NCI-H69 (cell line): Measurements from ENCODE around the gene SCCPDH.
"Not testable (repeated sequence)": the region's sequence is repeated elsewhere in the genome, so short reads cannot be mapped to it uniquely, and the experiment has no call there.

Source experiments
- DNase-seq: peaks from one replicate; lab custom pipeline; 2025; lab: John Stamatoyannopoulos, UW

Gene SCCPDH

DNA sequence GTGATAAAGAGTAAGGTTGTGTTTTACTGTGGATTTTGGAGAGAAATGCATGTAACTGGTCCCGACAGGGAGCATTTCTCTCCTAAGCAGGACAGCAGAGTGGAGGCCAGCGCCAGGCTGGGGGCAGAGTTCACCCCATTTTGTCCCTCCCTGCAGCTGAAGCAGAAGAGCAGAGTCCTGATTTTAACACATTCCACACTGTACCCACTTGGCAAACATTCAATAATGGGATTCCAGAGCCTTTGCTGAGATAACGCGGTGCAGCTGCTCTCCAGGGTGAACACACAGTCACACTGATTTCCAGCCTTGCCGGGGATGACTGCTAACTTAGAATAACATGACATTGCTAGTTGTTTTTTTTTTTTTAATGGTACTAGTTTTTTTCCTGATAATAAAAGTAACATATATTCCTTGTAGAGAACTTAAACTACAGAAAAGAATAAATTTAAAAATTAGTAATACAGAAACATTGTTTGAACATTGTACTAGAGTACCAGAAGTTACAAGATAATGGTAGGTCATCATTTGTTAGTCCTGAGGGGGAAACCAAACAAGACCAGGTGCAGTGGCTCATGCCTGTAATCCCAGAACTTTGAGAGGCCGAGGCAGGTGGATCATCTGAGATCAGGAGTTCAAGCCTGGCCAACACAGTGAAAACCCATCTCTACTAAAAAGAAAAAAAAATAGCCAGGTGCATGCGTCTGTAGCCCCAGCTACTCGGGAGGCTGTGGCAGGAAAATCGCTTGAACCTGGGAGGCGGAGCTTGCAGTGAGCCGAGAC lies 77.2 kb downstream of the SCCPDH start:
- no peak for DNase-seq

DNA sequence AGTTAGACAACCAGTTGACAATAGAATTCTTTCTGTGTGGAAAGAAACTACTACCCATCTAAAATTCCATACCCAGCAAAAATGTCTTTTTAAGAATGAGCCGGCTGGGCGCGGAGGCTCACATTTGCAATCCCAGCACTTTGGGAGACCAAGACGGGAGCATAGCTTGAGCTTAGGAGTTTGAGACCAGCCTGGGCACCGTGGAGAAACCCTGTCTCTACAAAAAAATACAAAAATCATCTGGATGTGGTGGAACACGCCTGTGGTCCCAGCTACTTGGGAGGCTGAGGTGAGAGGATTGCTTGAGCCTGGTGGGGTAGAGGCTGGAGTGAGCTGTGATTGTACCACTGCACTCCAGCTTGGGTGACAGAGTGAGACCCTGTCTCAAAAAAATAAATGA lies 79.2 kb downstream of the SCCPDH start:
- no peak for DNase-seq

DNA sequence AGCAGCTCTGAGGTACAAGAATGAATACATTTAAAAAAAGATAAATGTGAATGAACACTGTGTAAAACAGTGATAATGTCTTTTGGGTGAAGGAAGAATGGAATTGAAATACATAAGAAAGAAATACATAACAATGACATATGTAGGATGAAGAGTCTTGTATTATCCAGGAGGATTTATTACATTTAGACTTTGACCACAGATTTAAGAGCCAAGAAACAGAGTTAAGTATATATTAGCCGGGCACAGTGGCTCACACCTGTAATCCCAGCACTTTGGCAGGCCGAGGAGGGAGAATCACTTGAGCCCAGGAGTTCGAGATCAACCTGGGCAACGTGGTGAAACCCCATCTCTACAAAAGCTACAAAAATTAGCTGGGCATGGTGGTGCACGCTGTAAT lies 79.7 kb downstream of the SCCPDH start:
- no peak for DNase-seq

DNA sequence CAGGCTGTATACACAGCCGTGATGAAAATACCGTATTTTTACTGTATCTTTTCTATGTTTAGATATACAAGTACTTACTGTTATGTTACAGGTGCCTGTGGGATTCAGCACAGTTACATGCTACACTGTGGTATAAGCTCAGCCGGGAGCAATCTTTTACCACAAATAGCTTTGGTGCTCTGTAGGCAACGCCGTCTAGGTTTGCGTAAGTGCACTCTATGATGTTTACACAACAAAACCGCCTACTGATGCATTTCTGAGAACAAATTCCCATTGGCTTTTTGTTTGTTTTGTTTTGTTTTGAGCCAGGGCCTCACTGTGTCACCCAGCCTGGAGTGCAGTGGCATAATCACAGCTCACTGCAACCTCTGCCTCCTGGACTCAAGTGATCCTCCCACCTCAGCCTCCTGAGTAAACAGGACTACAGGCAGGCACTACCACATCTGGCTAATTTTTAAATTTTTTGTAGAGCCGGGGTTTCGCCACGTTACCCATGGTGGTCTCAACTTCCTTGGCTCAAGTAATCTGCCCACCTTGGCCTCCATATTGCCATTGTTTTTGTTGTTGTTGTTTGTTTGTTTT lies 81.0 kb downstream of the SCCPDH start:
- DNase-seq: no peak

DNA sequence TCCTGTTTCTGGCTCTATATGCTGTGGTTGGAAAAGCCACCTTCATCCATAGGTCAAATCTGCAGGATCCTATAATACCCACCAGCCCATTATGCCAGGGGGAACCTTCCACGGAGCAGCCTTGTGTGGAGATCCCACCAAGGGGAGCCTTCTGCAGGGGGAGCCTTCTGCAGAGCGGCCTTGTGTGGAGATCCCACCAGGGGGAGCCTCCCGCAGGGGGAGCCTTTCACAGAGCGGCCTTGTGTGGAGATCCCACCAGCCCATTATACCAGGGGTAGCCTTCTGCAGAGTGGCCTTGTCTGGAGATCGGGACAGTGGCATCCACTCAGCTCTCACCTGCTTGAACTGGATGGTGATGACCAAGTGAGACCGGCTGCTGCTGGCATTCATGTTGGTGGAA lies 85.3 kb downstream of the SCCPDH start:
- no peak for DNase-seq

DNA sequence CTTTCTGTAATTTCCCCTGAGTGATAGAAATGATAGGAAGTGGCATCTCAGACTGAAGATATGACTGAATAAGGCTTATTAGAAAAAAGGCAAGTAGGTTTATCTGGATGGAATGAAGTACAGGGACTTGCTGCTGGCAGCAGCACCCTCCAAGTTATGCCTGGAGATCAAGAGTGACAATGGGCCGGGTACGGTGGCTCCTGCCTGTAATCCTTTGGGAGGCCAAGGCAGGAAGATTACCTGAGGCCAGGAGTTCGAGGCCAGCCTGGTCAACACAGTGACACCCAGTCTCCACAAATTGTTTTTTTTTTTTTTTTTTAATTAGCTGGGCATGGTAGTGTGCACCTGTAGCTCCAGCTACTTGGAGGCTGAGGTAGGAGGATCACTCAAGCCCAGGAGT lies 87.8 kb downstream of the SCCPDH start:
- DNase-seq: no peak

DNA sequence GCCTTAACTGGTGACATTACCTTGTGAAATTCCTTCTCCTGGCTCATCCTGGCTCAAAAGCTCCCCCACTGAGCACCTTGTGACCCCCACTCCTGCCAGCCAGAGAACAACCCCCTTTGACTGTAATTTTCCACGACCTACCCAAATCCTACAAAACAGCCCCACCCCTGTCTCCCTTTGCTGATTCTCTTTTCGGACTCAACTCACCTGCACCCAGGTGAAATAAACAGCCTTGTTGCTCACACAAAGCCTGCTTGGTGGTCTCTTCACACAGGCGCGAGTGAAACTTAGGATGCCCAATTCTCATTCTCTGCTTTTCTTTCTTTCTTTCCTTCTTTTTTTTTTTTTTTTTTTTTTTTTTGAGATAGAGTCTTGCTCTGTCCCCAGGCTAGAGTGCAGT lies 89.1 kb downstream of the SCCPDH start:
- not testable (repeated sequence) for DNase-seq

DNA sequence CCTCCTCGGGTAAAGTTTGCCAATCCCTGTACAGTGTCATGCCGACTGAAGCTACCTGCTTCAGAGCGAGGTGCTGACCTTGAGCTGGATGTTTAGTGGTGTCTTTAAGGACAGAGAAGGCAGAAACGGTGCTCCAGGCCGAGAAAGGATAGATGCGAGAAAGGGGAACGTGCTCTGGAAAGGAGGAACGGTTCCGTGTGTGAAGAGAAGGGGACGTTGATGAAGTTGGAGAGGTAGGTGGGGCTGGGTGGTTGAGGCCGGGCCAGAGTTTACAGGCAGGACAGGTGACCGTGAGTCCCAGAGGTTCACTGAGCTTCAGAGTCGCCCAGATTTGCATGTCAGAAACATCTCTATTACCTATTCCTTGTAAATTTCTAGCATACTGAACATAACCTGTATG lies 90.7 kb downstream of the SCCPDH start:
- DNase-seq: no peak

DNA sequence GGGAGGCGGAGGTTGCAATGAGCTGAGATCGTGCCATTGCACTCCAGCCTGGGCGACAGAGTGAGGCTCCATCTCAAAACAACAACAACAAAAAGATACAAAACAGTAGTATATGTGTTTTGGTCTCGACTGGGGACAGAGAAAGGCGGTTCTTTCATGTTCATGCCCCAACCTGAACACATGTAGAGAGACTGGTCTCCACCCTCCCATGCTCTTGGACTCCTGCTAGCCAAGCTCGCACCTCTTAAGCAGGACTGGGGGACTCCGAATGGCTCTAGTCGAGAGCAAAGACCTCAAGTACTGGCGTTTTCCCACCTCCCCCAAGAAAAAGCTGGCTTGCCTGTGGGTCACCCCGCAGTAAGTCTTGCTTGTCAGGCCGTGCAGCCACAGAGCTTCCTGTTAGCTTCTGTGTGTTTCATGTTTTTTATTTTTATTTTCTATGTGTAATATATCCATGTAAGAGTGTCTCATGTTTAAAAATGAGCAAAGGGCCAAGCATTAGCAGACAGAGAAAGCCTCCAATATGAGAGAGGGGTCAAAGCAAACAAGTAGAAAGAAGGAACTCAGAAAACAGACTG lies 91.6 kb downstream of the SCCPDH start:
- DNase-seq: no peak
